Activated effector memory CD4-positive, alpha-beta T cell treated with Interleukin-2 at 50 U/mL for 16 hours (primary cell): Measurements from ENCODE around the gene MST1.
"Not testable (repeated sequence)": the region's sequence is repeated elsewhere in the genome, so short reads cannot be mapped to it uniquely, and the experiment has no call there.

Experiments
- DNase-seq: peaks from one replicate; pipeline ENCODE4 v3.0.0-alpha.2; 2020

The MST1 gene

GRCh38 chr3:49700453-49701128 is 11.3 kb upstream of the MST1 start:
- no peak for DNase-seq

GRCh38 chr3:49700014-49700413 is 10.7 kb upstream of the MST1 start:
- DNase-seq, result no peak

- DNase-seq, result no peak
Measured at GRCh38 chr3:49699281-49699979, 10.2 kb upstream of the MST1 start.

GRCh38 chr3:49695350-49696015 is 6.2 kb upstream of the MST1 start:
- DNase-seq, result not testable (repeated sequence)

GRCh38 chr3:49694409-49695070 is 5.3 kb upstream of the MST1 start:
- not testable (repeated sequence) for DNase-seq

GRCh38 chr3:49691481-49691880 is 2.2 kb upstream of the MST1 start:
- not testable (repeated sequence) for DNase-seq

GRCh38 chr3:49690856-49691255 is 1.6 kb upstream of the MST1 start:
- DNase-seq, result not testable (repeated sequence)

- DNase-seq, result not testable (repeated sequence)
Measured at GRCh38 chr3:49689908-49690624, 792 bp upstream of the MST1 start.

GRCh38 chr3:49688338-49689045 is 782 bp downstream of the MST1 start:
- not testable (repeated sequence) for DNase-seq

- not testable (repeated sequence) for DNase-seq
Measured at GRCh38 chr3:49687424-49687795, 1.9 kb downstream of the MST1 start.

GRCh38 chr3:49686769-49687423 is 2.4 kb downstream of the MST1 start:
- not testable (repeated sequence) for DNase-seq

- not testable (repeated sequence) for DNase-seq
Measured at GRCh38 chr3:49686346-49686745, 2.9 kb downstream of the MST1 start.

GRCh38 chr3:49685846-49686245 is 3.4 kb downstream of the MST1 start:
- DNase-seq, result not testable (repeated sequence)

GRCh38 chr3:49685103-49685502 is 4.2 kb downstream of the MST1 start:
- not testable (repeated sequence) for DNase-seq

GRCh38 chr3:49684453-49684852 is 4.8 kb downstream of the MST1 start:
- DNase-seq, result not testable (repeated sequence)

- no peak for DNase-seq
Measured at GRCh38 chr3:49683162-49683561, 6.1 kb downstream of the MST1 start.

GRCh38 chr3:49681543-49681942 is 7.7 kb downstream of the MST1 start:
- no peak for DNase-seq

GRCh38 chr3:49681232-49681522 is 8.1 kb downstream of the MST1 start:
- DNase-seq, result no peak

- no peak for DNase-seq
Measured at GRCh38 chr3:49680493-49681231, 8.6 kb downstream of the MST1 start.

GRCh38 chr3:49675912-49676311 is 13.4 kb downstream of the MST1 start:
- no peak for DNase-seq

- no peak for DNase-seq
Measured at GRCh38 chr3:49674497-49674983, 14.7 kb downstream of the MST1 start.
